ENCODE data around the gene CNTNAP2. TPM values are rescaled to one million over a fixed set of nuclear protein-coding genes. Genes with fewer than 3 reads are reported as not detected.

Gene CNTNAP2
- total RNA-seq, 1 donor from 2014 or later, result 2.2 TPM

DNA sequence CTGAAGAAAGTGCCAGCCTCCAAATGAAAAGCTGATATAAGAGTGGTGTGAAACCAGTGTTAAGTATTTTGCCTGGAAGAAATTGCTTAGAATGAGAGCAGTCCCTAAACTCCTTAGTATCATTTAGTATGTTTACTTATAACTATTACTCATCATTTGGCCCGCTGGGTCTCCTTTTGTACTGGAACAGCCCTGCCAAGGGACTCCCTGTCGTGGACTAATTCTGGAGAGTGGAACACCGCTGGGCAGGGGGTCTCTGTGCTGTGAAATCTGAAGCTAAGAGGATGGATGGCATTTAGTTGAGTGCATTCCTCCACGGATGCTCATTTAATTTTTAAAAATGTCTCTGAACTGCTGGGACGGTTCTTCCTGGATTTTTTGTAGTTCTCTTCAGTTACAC is 1584.1 kb downstream of the CNTNAP2 start:
- no peaks in the 10 kb centered on the region for H3K36me3 ChIP-seq
- intact Hi-C loops (cut with DNase I), result no loop called here
- no peaks in the 10 kb centered on the region for H3K27me3 ChIP-seq
- H3K9me3 ChIP-seq, result no peaks in the 10 kb centered on the region
- H3K4me1 ChIP-seq, result no peaks in the 10 kb centered on the region
- TF ChIP-seq POLR2A (IDR thresholded peaks at IDR 0.05), result no peak
- TF ChIP-seq, protein P1, sequence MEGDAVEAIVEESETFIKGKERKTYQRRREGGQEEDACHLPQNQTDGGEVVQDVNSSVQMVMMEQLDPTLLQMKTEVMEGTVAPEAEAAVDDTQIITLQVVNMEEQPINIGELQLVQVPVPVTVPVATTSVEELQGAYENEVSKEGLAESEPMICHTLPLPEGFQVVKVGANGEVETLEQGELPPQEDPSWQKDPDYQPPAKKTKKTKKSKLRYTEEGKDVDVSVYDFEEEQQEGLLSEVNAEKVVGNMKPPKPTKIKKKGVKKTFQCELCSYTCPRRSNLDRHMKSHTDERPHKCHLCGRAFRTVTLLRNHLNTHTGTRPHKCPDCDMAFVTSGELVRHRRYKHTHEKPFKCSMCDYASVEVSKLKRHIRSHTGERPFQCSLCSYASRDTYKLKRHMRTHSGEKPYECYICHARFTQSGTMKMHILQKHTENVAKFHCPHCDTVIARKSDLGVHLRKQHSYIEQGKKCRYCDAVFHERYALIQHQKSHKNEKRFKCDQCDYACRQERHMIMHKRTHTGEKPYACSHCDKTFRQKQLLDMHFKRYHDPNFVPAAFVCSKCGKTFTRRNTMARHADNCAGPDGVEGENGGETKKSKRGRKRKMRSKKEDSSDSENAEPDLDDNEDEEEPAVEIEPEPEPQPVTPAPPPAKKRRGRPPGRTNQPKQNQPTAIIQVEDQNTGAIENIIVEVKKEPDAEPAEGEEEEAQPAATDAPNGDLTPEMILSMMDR (IDR thresholded peaks at IDR 0.05), result no peak
- TF ChIP-seq POLR2AphosphoS5 (IDR thresholded peaks at IDR 0.05; ENCODE audit: insufficient read depth in 1 of 2, low read depth in 1 of 2), result no peak
- H3K27ac ChIP-seq, result no peak overlapping the region
- no peak for DNase-seq (ENCODE audit: extremely low spot score in 2 of 2)
- H3K4me3 ChIP-seq, result no peak overlapping the region

DNA sequence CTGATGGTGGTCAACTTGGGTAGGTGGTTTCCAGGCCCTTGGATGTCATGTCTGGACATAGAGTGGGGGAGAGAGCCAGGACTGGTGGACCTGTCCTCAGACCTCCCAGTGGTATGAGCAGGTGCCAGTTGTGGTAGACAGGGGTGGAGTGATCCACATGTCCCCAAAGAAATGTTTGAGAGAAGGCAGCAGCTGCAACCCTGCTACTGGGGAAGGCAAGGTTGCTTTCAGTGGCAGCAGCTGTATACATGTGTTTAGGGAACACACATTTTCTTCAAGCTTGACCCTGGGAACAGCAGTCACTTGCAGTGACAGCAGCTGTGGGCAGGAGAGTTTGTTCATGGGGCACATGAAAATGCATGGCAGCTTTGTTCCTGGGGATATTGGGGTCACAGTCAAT is 1591.3 kb downstream of the CNTNAP2 start:
- Histone ChIP-seq H3K4me3 (no peak overlapping the region), H3K27me3 (no peaks in the 10 kb centered on the region)

DNA sequence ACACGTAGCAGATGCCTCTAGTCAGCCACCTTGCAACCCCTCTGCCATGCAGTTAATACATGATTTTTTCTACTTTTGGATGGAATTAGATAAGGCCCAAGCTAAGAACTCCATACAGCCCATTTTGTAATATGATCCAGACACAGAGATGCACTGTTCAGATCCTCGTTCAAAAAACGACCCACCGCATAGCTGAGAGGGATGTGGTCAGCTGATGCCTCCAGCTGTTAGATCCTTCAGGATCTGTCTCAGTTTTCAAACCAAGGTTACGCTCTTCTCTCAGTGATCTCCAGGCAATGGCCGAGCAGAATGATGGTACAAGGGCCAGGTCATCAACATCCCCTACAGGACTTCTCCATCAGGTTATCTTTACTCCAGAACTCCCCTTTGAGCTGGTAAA is 1592.3 kb downstream of the CNTNAP2 start:
- no peak overlapping the region for H3K27ac ChIP-seq
- intact Hi-C loops (cut with DNase I), result no loop called here

More for the DNA sequence above, 1591.3 kb downstream of the CNTNAP2 start:
- Histone ChIP-seq H3K27ac (no peak overlapping the region), H3K36me3 (no peaks in the 10 kb centered on the region), H3K9me3 (no peaks in the 10 kb centered on the region), H3K4me1 (no peaks in the 10 kb centered on the region)
- no peak for DNase-seq (ENCODE audit: extremely low spot score in 2 of 2)
- intact Hi-C loops (cut with DNase I), result no loop called here
- TF ChIP-seq, protein P1 (IDR thresholded peaks at IDR 0.05), result no peak
- TF ChIP-seq POLR2AphosphoS5 (IDR thresholded peaks at IDR 0.05; ENCODE audit: insufficient read depth in 1 of 2, low read depth in 1 of 2), result no peak
- no peak for TF ChIP-seq POLR2A (IDR thresholded peaks at IDR 0.05)

DNA sequence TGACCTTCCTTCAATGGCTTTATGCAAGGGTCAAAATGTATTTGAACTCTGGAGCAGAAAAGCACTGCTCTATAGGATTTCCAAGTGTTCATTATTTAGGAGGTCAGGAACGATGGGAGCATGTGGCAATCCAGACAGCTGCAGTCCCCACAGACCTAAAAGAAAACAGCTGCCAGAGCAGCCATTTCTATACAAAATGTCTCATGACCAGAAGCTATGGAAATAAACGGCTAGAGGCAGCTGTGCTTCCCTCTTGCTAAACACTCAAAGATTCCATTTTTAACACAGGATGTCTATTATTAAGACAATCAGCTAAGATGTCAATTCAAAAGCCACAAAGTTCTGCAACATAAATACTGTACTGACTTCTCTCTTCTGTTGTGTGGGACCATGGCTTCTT is 1594.8 kb downstream of the CNTNAP2 start:
- TF ChIP-seq POLR2A (IDR thresholded peaks at IDR 0.05), result no peak
- TF ChIP-seq, protein P1 (IDR thresholded peaks at IDR 0.05), result no peak
- TF ChIP-seq POLR2AphosphoS5 (IDR thresholded peaks at IDR 0.05; ENCODE audit: insufficient read depth in 1 of 2, low read depth in 1 of 2), result no peak
- Histone ChIP-seq H3K27me3 (no peaks in the 10 kb centered on the region), H3K4me1 (no peaks in the 10 kb centered on the region), H3K27ac (no peak overlapping the region), H3K9me3 (no peaks in the 10 kb centered on the region), H3K36me3 (no peaks in the 10 kb centered on the region), H3K4me3 (no peak overlapping the region)
- DNase-seq (ENCODE audit: extremely low spot score in 2 of 2), result no peak
- intact Hi-C loops (cut with DNase I), result no loop called here

More for the DNA sequence above, 1592.3 kb downstream of the CNTNAP2 start:
- no peak for DNase-seq (ENCODE audit: extremely low spot score in 2 of 2)
- no peak for TF ChIP-seq POLR2AphosphoS5 (IDR thresholded peaks at IDR 0.05; ENCODE audit: insufficient read depth in 1 of 2, low read depth in 1 of 2)
- no peak for TF ChIP-seq POLR2A (IDR thresholded peaks at IDR 0.05)
- TF ChIP-seq, protein P1 (IDR thresholded peaks at IDR 0.05), result no peak
- Histone ChIP-seq H3K36me3 (no peaks in the 10 kb centered on the region), H3K9me3 (no peaks in the 10 kb centered on the region), H3K27me3 (no peaks in the 10 kb centered on the region), H3K4me3 (no peak overlapping the region), H3K4me1 (no peaks in the 10 kb centered on the region)

DNA sequence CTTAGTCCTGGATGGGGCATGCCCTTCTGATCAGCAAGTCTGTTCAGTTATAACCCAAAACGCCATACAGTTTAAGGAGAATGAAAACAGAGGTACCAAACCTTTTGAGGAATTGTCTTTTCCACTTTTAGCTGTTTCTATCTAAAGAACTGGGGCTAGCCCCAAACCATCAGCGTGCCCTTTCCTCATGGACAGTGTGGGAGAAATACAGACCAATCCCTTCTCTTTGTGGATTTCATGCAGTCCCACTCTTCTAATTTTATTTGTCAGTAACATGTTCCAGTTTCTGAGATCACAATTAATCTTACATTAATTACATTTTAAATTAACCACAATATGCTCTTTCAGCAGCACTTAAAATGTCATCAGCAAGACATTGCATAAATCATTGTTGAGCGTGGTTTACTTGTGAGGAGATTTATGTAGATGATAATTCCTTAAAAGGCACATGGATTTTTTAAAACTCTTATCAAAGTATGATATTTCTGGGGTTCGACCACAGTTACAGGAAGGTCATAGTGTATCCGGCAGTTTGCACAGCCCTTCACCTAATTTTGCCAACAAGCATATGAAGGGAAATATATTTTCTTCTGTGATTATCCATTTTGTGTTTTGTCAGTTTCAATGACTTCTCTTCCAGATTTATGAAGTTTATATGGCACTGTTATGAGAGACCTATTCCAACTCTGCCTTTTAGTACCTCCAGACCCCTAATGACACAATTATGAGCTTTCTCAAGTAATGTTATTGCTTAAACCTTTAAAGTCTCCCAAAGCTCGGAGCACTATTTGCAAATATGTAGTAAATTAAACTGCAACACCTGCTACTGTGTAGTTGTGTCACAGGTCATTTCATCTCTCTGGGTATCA is 1605.6 kb downstream of the CNTNAP2 start:
- no peak for TF ChIP-seq POLR2A (IDR thresholded peaks at IDR 0.05)
- TF ChIP-seq POLR2AphosphoS5 (IDR thresholded peaks at IDR 0.05; ENCODE audit: insufficient read depth in 1 of 2, low read depth in 1 of 2), result no peak
- TF ChIP-seq, protein P1 (IDR thresholded peaks at IDR 0.05), result no peak
- H3K4me1 ChIP-seq, result no peaks in the 10 kb centered on the region
- H3K36me3 ChIP-seq, result no peaks in the 10 kb centered on the region
- H3K9me3 ChIP-seq, result no peaks in the 10 kb centered on the region
- intact Hi-C loops (cut with DNase I), result no loop called here
- no peak overlapping the region for H3K4me3 ChIP-seq
- H3K27me3 ChIP-seq, result no peaks in the 10 kb centered on the region
- no peak for DNase-seq (ENCODE audit: extremely low spot score in 2 of 2)
- H3K27ac ChIP-seq, result no peak overlapping the region
